K562 (cell line): ENCODE results near the gene CABP7. TPM values are rescaled to one million over a fixed set of nuclear protein-coding genes. Genes with fewer than 3 reads are reported as not detected.
A peak's percentile ranks its signal among the peaks of the same experiment; 100 is the strongest.

ENCODE experiments used
- CTCF ChIP-seq, 3 experiments: IDR thresholded peaks in 2 of 3; conservative IDR thresholded peaks in 1 of 3; 2 replicates each; pipeline ENCODE4 v1.5.1; 2011 to 2012; ENCODE audit warnings: low read length in 3 of 3, mild to moderate bottlenecking in 3 of 3, control low read depth in 2 of 3, improper control_type of control experiment in 1 of 3, inconsistent platforms in 1 of 3, low read depth in 1 of 3, mixed read lengths in 1 of 3, moderate library complexity in 1 of 3; ENCODE audit not compliant: insufficient read depth in 2 of 3
- GTF2F1 ChIP-seq: IDR thresholded peaks from 2 replicates; pipeline ENCODE4 v1.6.1; 2011; ENCODE audit warnings: low read depth, low read length, improper control_type of control experiment
- HNRNPLL ChIP-seq: fragments of 200-400 bp; formaldehyde crosslinking; IDR thresholded peaks from 2 replicates; pipeline ENCODE4 v1.6.1; 2017; ENCODE audit warnings: low read length, low read depth, mild to moderate bottlenecking; ENCODE audit not compliant: poor library complexity, severe bottlenecking
- POLR2G ChIP-seq: fragments of 200-400 bp; formaldehyde crosslinking; IDR thresholded peaks from 2 replicates; pipeline ENCODE4 v1.6.1; 2017; ENCODE audit warnings: low read depth, mild to moderate bottlenecking, antibody characterized with exemption, low read length, moderate library complexity
- PRMT5 ChIP-seq: sonication (generic); formaldehyde crosslinking; IDR thresholded peaks from 2 replicates; pipeline ENCODE4 v1.5.0; 2020; ENCODE audit warnings: missing genetic modification reagents
- PTRF ChIP-seq: fragments of 450-650 bp; IDR thresholded peaks from 2 replicates; pipeline ENCODE4 v1.6.1; 2016; ENCODE audit warnings: mild to moderate bottlenecking, missing genetic modification characterization, missing compliant biosample characterization
- SPI1 ChIP-seq: IDR thresholded peaks from 2 replicates; pipeline ENCODE4 v1.6.1; 2011; ENCODE audit warnings: low read depth, low read length, control low read depth, borderline replicate concordance
- TCF7 ChIP-seq: sonication (generic); IDR thresholded peaks from 2 replicates; pipeline ENCODE4 v1.6.1; 2016; ENCODE audit warnings: antibody characterized with exemption, borderline replicate concordance
- ZNF445 ChIP-seq: fragments of 250-450 bp; sonication (Bioruptor Pico); IDR thresholded peaks from 2 replicates; pipeline ENCODE4 v1.4.0; 2020; ENCODE audit warnings: low read depth, mild to moderate bottlenecking, moderate library complexity
- polyA plus RNA-seq, 8 experiments: library from polyadenylated mRNA; depleted of rRNA in 4 of 8; stranded (reverse) in 5 of 8; unstranded in 3 of 8; fragments of >200 nt; fragmentation: Nextera tagmentation in 2 of 8; fragmentation: Illumina TruSeq in 1 of 8; extraction: Ambion mirVana in 2 of 8; extraction: Trizol in 1 of 8; gene quantifications; 2 replicates each; pipeline versions ENCODE4 v1.2.1 to v1.2.3, GENCODE V29; 2011 to 2014; ENCODE audit warnings: inconsistent platforms in 1 of 8, missing spikeins in 1 of 8
- total RNA-seq, 7 experiments: library from RNA; depleted of rRNA in 6 of 7; stranded (reverse); fragments of >200 nt in 6 of 7; fragmentation: Illumina TruSeq in 2 of 7; extraction: Trizol in 2 of 7; gene quantifications; 2 replicates each; pipeline versions ENCODE4 v1.2.1 to v1.2.3, GENCODE V29; 2011 to 2021; ENCODE audit warnings: low replicate concordance in 1 of 7
- TF ChIP-seq, protein P1 (sequence below), 2 experiments: fragments of 450-650 bp in 1 of 2; sonication (generic) in 1 of 2; formaldehyde crosslinking in 1 of 2; IDR thresholded peaks in 1 of 2; conservative IDR thresholded peaks in 1 of 2; 2 replicates each; pipeline versions ENCODE4 v1.6.1 to v1.8.1; 2016 to 2023; ENCODE audit warnings: mild to moderate bottlenecking in 2 of 2, moderate library complexity in 2 of 2, inconsistent platforms in 1 of 2, missing genetic modification reagents in 1 of 2

The CABP7 gene
- total and polyA plus RNA-seq, 9 of the 15 experiments (the other 6 are each of a cell fraction or from before 2014, with no cell fraction given), result not detected

- peak; percentile 51 to 63 (median 55) for TF ChIP-seq CTCF (IDR thresholded peaks at IDR 0.05 in 2 of 3, conservative IDR thresholded peaks at IDR 0.05 in 1 of 3; ENCODE audit: insufficient read depth in 2 of 3, low read depth in 1 of 3, low read length in 3 of 3)
- TF ChIP-seq GTF2F1, result no peak
- no peak for TF ChIP-seq ZNF445
- no peak for TF ChIP-seq PTRF
- no peak for TF ChIP-seq SPI1
- peak; percentile 69 for TF ChIP-seq HNRNPLL
- TF ChIP-seq TCF7, result no peak
- TF ChIP-seq PRMT5, result no peak
- no peak for TF ChIP-seq POLR2G
- TF ChIP-seq, protein P1, sequence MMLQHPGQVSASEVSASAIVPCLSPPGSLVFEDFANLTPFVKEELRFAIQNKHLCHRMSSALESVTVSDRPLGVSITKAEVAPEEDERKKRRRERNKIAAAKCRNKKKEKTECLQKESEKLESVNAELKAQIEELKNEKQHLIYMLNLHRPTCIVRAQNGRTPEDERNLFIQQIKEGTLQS (IDR thresholded peaks at IDR 0.05), result peak; percentile 23; the same call in 1 of the 2 replicates
- TF ChIP-seq, protein P1 (CRISPR knock-in tag; conservative IDR thresholded peaks at IDR 0.05), result no peak
- TF ChIP-seq, all 486 proteins: peak for 16
Measured at GRCh38 chr22:29701155-29701999, 18.4 kb upstream of the CABP7 start (continued).
